Endothelial cell (in vitro differentiated cells): ENCODE measurements around the gene ZDHHC3. TPM values are rescaled to one million over a fixed set of nuclear protein-coding genes. Genes with fewer than 3 reads are reported as not detected.

Experiments used
- DNase-seq: peaks from one replicate; pipeline ENCODE4 v3.0.0; 2021; ENCODE audit warnings: low spot score
- H3K27ac Mint-ChIP-seq: one replicate; pipeline ENCODE4 v1.8.0; 2021; ENCODE audit warnings: mixed read lengths, inconsistent platforms; ENCODE audit not compliant: unreplicated experiment
- H3K27me3 Mint-ChIP-seq: one replicate; pipeline ENCODE4 v1.8.0; 2021; ENCODE audit warnings: mild to moderate bottlenecking, moderate library complexity, mixed read lengths, inconsistent platforms; ENCODE audit not compliant: unreplicated experiment
- H3K36me3 Mint-ChIP-seq: one replicate; pipeline ENCODE4 v1.8.0; 2021; ENCODE audit warnings: mild to moderate bottlenecking, low read depth, mixed read lengths, inconsistent platforms; ENCODE audit not compliant: unreplicated experiment
- H3K4me1 Mint-ChIP-seq: one replicate; pipeline ENCODE4 v1.8.0; 2021; ENCODE audit warnings: mild to moderate bottlenecking, mixed read lengths, inconsistent platforms; ENCODE audit not compliant: unreplicated experiment
- H3K4me3 Mint-ChIP-seq: one replicate; pipeline ENCODE4 v1.8.0; 2021; ENCODE audit warnings: mild to moderate bottlenecking, mixed read lengths, inconsistent platforms; ENCODE audit not compliant: unreplicated experiment
- H3K9me3 Mint-ChIP-seq: one replicate; pipeline ENCODE4 v1.8.0; 2021; ENCODE audit warnings: mixed read lengths, inconsistent platforms; ENCODE audit not compliant: unreplicated experiment
- total RNA-seq: library from RNA; stranded (reverse); fragmentation: NEBNext Ultra II Directional; extraction: Animal tissue kit (Norgen Biotek cat#: 25700); gene quantifications from one replicate; pipeline ENCODE4 v1.2.1, GENCODE V29; 2021; ENCODE audit not compliant: unreplicated experiment
- TF ChIP-seq, protein P1 (sequence below): fragments of 200-600 bp; sonication (generic); IDR thresholded peaks from one replicate; pipeline ENCODE4 v1.5.0; 2021; ENCODE audit warnings: antibody characterized with exemption; ENCODE audit not compliant: unreplicated experiment

Gene ZDHHC3
- total RNA-seq, 1 donor from 2014 or later, result 135 TPM

DNA sequence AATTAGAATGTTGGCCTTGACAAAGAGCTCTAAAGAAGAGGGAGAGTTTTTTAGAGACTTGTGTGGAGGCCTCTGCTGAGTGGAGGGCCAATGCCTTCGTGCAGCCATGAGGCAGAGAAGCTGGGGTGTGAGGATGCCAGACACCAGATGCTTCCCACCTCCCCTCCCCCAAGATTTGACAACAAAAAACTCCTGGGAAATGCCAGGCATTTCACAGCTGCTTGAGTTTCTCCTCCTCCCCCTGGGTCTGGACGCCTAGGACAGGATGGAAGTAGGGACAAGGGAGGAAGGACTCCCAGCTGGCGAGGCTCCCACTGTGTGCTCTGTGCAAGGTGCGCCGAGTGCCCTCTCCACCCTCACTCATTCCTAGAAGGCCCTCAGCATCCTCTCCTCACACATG is 81.5 kb downstream of the ZDHHC3 start:
- peak; percentile 24 for DNase-seq
- H3K4me3 Mint-ChIP-seq, result no peak overlapping the region
- H3K4me1 Mint-ChIP-seq, result no peaks in the 10 kb centered on the region
- no peaks in the 10 kb centered on the region for H3K9me3 Mint-ChIP-seq
- TF ChIP-seq, protein P1, sequence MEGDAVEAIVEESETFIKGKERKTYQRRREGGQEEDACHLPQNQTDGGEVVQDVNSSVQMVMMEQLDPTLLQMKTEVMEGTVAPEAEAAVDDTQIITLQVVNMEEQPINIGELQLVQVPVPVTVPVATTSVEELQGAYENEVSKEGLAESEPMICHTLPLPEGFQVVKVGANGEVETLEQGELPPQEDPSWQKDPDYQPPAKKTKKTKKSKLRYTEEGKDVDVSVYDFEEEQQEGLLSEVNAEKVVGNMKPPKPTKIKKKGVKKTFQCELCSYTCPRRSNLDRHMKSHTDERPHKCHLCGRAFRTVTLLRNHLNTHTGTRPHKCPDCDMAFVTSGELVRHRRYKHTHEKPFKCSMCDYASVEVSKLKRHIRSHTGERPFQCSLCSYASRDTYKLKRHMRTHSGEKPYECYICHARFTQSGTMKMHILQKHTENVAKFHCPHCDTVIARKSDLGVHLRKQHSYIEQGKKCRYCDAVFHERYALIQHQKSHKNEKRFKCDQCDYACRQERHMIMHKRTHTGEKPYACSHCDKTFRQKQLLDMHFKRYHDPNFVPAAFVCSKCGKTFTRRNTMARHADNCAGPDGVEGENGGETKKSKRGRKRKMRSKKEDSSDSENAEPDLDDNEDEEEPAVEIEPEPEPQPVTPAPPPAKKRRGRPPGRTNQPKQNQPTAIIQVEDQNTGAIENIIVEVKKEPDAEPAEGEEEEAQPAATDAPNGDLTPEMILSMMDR, result no peak
- peaks cover 4% of the 10 kb centered on the region for H3K27me3 Mint-ChIP-seq
- H3K27ac Mint-ChIP-seq, result no peak overlapping the region
- H3K36me3 Mint-ChIP-seq, result no peaks in the 10 kb centered on the region

DNA sequence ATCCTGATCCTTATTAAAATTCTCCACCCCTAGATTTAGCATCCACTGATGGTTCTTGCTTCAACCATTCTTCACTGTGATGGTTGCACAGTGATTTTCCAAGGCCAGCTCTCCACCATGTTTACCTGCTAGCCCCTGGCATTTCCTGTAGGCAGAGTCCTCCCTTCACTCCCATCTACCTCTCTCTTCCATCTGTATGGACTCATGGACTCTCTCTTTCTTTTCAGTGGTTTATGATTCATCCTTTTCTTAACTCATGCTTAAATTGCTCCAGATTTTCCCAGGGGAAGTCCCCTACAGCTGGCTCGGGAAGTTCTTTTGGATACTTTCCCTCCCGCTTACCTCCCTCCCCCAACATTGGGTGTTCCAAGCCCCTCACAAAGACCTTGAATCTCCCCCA is 82.9 kb downstream of the ZDHHC3 start:
- TF ChIP-seq, protein P1, result no peak
- Mint-ChIP-seq H3K4me3 (no peak overlapping the region), H3K27me3 (peaks cover 4% of the 10 kb centered on the region), H3K9me3 (no peaks in the 10 kb centered on the region), H3K36me3 (no peaks in the 10 kb centered on the region), H3K27ac (no peak overlapping the region), H3K4me1 (peaks cover 2% of the 10 kb centered on the region)
- no peak for DNase-seq

DNA sequence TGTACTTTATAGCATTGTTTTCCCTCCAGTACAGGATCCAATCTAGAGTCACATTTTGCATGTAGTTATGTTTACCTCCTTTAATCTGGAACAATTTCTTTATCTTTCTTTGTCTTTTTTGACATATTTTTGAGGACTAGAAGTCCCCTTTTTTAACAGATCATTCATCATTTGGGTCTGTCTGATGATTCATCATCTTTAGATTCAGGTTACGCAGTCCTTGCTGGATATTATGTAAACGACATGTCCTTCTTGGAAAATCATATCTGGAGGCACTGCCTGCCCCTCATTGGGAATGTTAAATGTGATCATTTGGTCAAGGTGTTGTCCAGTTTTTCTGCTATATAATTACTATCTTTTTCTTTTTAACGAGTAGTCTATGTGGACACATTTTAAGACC is 83.3 kb downstream of the ZDHHC3 start:
- no peaks in the 10 kb centered on the region for H3K9me3 Mint-ChIP-seq
- TF ChIP-seq, protein P1, result no peak
- H3K27me3 Mint-ChIP-seq, result peaks cover 4% of the 10 kb centered on the region
- no peak for DNase-seq
- H3K4me1 Mint-ChIP-seq, result peaks cover 5% of the 10 kb centered on the region
- H3K36me3 Mint-ChIP-seq, result no peaks in the 10 kb centered on the region
- no peak overlapping the region for H3K4me3 Mint-ChIP-seq
- no peak overlapping the region for H3K27ac Mint-ChIP-seq

DNA sequence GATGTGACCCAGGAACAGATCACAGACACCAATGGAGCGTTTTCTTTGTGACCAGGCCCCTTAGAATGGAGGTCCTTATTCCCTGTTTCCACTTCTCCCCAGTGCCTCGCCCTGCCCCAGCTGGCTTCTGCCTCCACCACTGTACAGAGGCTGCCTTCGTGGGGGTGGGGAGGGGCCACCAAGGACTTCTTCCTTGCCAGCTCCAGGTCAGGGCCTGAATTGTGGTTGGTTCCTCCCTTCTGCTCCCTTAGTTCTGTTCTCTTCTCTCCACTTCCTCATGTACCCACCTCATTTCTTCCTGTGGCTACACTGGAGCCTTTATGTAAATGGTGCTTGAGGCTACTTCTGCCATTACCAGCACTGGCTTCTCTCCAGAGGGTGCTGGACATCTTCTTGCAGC is 85.1 kb downstream of the ZDHHC3 start:
- no peak for DNase-seq
- Mint-ChIP-seq H3K27ac (no peak overlapping the region), H3K9me3 (no peaks in the 10 kb centered on the region)

DNA sequence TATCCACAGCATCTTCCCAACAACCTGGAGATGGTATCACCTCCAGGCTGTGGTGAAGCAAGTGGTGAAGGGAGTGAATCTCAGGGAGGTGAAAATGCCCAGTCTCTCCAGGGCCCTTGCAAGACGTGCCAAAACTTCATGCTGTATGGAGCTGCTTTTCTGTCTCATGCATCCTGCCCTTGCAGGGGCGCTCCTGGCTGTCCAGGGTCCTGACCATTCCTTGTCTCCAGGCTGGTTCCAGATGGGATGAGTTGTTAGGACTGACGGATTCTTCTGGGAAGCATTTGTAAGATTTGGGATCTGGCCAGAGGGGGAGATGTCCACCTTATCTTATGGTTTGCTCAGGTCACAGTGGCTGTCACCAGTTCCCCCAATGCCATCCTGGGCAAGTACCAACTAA is 85.7 kb downstream of the ZDHHC3 start:
- Mint-ChIP-seq H3K27ac (no peak overlapping the region), H3K9me3 (no peaks in the 10 kb centered on the region), H3K4me3 (no peak overlapping the region), H3K4me1 (peaks cover 8% of the 10 kb centered on the region), H3K27me3 (peaks cover 4% of the 10 kb centered on the region), H3K36me3 (peaks cover 3% of the 10 kb centered on the region)
- TF ChIP-seq, protein P1, result no peak
- no peak for DNase-seq

More for the DNA sequence above, 85.1 kb downstream of the ZDHHC3 start:
- TF ChIP-seq, protein P1, result no peak
- peaks cover 3% of the 10 kb centered on the region for H3K36me3 Mint-ChIP-seq
- no peak overlapping the region for H3K4me3 Mint-ChIP-seq
- peaks cover 4% of the 10 kb centered on the region for H3K27me3 Mint-ChIP-seq
- H3K4me1 Mint-ChIP-seq, result peaks cover 8% of the 10 kb centered on the region
